ENCODE measurements around the gene HTR2A.
A peak's percentile ranks its signal among the peaks of the same experiment; 100 is the strongest.
"Not testable (repeated sequence)": the region's sequence is repeated elsewhere in the genome, so short reads cannot be mapped to it uniquely, and the experiment has no call there.

The HTR2A gene

GRCh38 chr13:46804921-46805320 lies 91.9 kb downstream of the HTR2A start:
- not testable (repeated sequence) for DNase-seq

DNA sequence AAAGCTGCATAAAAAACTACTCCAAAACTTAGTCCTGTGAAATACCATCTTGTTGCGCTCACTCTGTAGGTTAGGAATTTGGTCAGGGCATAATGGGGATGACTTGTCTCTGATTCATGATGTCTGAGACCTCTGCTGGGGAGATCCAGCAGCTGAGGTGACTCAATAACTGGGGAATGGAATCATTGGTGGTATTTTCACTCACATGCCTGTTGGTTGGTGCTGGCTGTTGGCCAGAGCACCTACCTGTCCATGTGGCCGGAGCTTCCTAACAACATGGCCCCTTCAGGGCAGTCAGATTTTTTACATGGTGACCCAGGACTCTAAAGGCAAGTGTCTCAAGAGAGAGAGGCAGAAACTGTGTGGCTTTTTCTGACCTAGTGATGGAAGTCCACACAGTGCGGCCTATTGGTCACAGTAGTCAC lies 92.5 kb downstream of the HTR2A start:
- DNase-seq = no peak

- DNase-seq = no peak
Observed at GRCh38 chr13:46803586-46803985, 93.3 kb downstream of the HTR2A start.

GRCh38 chr13:46801858-46802257 lies 95.0 kb downstream of the HTR2A start:
- no peak for DNase-seq

- peak; percentile 45 for DNase-seq
Observed at GRCh38 chr13:46799139-46799538, 97.7 kb downstream of the HTR2A start.

DNA sequence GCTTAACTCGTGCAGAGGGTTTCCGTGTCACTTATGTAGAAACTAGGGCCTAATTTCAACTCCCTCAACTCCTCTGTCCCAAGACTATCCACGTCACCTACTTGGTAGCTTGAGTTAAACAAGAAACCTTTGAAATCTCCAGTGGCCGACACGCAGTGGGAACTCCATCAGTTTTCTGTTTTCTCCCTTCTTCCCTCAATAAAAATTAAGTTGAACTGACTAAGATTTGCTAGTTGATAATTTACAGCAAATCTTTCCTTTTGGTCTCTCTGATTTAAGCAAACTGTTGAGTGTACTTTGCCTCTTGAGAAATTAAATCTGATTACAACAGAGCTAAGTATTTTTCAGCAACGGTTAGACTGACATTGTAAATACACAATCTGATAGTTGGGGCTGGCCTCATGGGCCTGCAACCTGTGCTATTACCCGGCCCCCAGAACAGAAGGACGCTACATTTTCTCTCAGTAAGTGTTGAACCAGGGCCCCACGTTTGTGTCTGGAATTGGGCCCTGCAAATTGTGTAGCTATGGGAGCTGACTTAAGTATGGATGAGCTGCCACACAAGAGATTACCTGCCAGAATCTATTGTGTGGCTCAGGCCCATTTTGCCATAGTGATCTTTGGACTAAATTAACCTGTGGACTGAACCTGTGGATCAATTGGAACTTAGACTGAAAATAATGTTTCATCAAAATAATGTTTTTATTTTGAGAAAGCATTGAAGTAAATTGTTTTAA lies 99.2 kb downstream of the HTR2A start:
- peak; percentile 23 for DNase-seq

- DNase-seq = peak; percentile 97
Observed at GRCh38 chr13:46796515-46797474, 100.1 kb downstream of the HTR2A start, which contains the start of gene ESD. Gene ESD, minus strand, starts transcription at chr13:46797161. Its CDS starts 5,748 bp downstream, at chr13:46791413.

DNA sequence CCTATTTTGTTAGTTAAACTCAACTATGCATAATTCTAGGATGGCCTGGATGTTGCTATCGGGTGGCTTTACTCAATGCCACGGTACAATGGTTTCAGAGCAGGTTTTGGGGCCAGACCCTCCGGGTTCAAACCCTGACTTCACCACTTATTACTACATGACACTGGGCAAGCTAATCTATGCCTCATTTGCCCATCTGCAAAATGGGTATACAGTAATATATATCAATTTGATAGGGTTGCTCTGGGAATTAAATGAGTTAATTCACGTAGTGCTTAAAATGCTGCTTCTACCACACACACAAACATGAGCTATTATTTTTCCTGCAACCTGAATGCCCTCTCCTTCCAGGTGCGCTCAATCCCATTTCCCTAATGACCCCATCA lies 100.7 kb downstream of the HTR2A start:
- DNase-seq = no peak

GRCh38 chr13:46795321-46795720 lies 101.5 kb downstream of the HTR2A start:
- DNase-seq = peak; percentile 10

- no peak for DNase-seq
Observed at GRCh38 chr13:46783504-46783903, 113.3 kb downstream of the HTR2A start.

GRCh38 chr13:46782691-46783090 lies 114.2 kb downstream of the HTR2A start:
- no peak for DNase-seq

- DNase-seq = no peak
Observed at GRCh38 chr13:46782066-46782465, 114.8 kb downstream of the HTR2A start.

Measured in hematopoietic multipotent progenitor cell treated with erythropoietin and hydrocortisone succinate and interleukin-3 and kit ligand, for 4 days (in vitro differentiated cells).